ENCODE data around the gene AHCYL1.

The AHCYL1 gene

GRCh38 chr1:110035236-110035752, 50.7 kb downstream of the AHCYL1 start:
- DNase-seq (ENCODE audit: low spot score) (no peak), FAIRE-seq (no peak)

- DNase-seq (ENCODE audit: low spot score) (no peak), FAIRE-seq (no peak)
Measured at GRCh38 chr1:110038271-110038670, 53.7 kb downstream of the AHCYL1 start.

- no peak for DNase-seq (ENCODE audit: low spot score)
- FAIRE-seq = no peak
Measured at GRCh38 chr1:110039641-110040040, 55.1 kb downstream of the AHCYL1 start.

GRCh38 chr1:110040548-110040947, 56.0 kb downstream of the AHCYL1 start:
- no peak for DNase-seq (ENCODE audit: low spot score)

GRCh38 chr1:110043016-110043415, 58.5 kb downstream of the AHCYL1 start:
- FAIRE-seq = no peak
- DNase-seq (ENCODE audit: low spot score) = no peak

More at GRCh38 chr1:110040548-110040947, 56.0 kb downstream of the AHCYL1 start:
- no peak for FAIRE-seq

GRCh38 chr1:110047463-110047862, 62.9 kb downstream of the AHCYL1 start:
- FAIRE-seq (no peak), DNase-seq (ENCODE audit: low spot score) (no peak)

GRCh38 chr1:110048240-110048639, 63.7 kb downstream of the AHCYL1 start:
- FAIRE-seq (peak; percentile 62), DNase-seq (ENCODE audit: low spot score) (no peak)

GRCh38 chr1:110048923-110049601, 64.5 kb downstream of the AHCYL1 start:
- FAIRE-seq (no peak), DNase-seq (ENCODE audit: low spot score) (no peak)

- DNase-seq (ENCODE audit: low spot score) (no peak), FAIRE-seq (no peak)
Measured at GRCh38 chr1:110049801-110050601, 65.4 kb downstream of the AHCYL1 start.

- DNase-seq (ENCODE audit: low spot score) = no peak
- no peak for FAIRE-seq
Measured at GRCh38 chr1:110050602-110051261, 66.2 kb downstream of the AHCYL1 start.

GRCh38 chr1:110051262-110051648, 66.7 kb downstream of the AHCYL1 start:
- DNase-seq (ENCODE audit: low spot score) (no peak), FAIRE-seq (no peak)

- FAIRE-seq (peak; percentile 42), DNase-seq (ENCODE audit: low spot score) (peak; percentile 80)
Measured at GRCh38 chr1:110053552-110054428, 69.2 kb downstream of the AHCYL1 start.

- FAIRE-seq (no peak), DNase-seq (ENCODE audit: low spot score) (no peak)
Measured at GRCh38 chr1:110055493-110056284, 71.1 kb downstream of the AHCYL1 start.

- DNase-seq (ENCODE audit: low spot score) (no peak), FAIRE-seq (no peak)
Measured at GRCh38 chr1:110056285-110056683, 71.7 kb downstream of the AHCYL1 start.

GRCh38 chr1:110056776-110057175, 72.2 kb downstream of the AHCYL1 start:
- no peak for DNase-seq (ENCODE audit: low spot score)
- FAIRE-seq = no peak

GRCh38 chr1:110057963-110058518, 73.5 kb downstream of the AHCYL1 start:
- no peak for FAIRE-seq
- DNase-seq (ENCODE audit: low spot score) = no peak

GRCh38 chr1:110058591-110058990, 74.0 kb downstream of the AHCYL1 start:
- FAIRE-seq = no peak
- DNase-seq (ENCODE audit: low spot score) = no peak

- DNase-seq (ENCODE audit: low spot score) = no peak
- no peak for FAIRE-seq
Measured at GRCh38 chr1:110059133-110059863, 74.7 kb downstream of the AHCYL1 start.

- peak; percentile 77 for FAIRE-seq
Measured at GRCh38 chr1:110060034-110060661, 75.6 kb downstream of the AHCYL1 start.

More at GRCh38 chr1:110060034-110060661, 75.6 kb downstream of the AHCYL1 start:
- peak; percentile 84 for DNase-seq (ENCODE audit: low spot score)

Data from urothelium cell line (cell line).